ENCODE results near the gene LRRTM4.
"Not testable (repeated sequence)": the region's sequence is repeated elsewhere in the genome, so short reads cannot be mapped to it uniquely, and the experiment has no call there.

Gene LRRTM4

DNA sequence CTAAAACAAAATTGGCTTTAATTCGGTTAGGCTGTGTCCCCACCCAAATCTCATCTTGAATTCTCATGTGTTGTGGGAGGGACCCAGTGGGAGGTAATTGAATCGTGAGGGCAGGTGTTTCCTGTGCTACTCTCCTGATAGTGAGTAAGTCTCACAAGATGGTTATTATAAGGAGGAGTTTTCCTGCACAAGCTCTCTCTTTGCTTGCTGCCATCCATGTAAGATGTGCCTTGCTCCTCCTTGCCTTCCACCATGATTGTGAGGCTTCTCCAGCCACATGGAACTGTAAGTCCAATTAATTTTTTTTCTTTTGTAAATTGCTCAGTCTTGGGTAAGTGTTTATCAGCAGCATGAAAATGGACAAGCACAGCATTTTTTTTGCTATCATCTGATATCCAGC, 476.7 kb downstream of the LRRTM4 start:
- DNase-seq = not testable (repeated sequence)

DNA sequence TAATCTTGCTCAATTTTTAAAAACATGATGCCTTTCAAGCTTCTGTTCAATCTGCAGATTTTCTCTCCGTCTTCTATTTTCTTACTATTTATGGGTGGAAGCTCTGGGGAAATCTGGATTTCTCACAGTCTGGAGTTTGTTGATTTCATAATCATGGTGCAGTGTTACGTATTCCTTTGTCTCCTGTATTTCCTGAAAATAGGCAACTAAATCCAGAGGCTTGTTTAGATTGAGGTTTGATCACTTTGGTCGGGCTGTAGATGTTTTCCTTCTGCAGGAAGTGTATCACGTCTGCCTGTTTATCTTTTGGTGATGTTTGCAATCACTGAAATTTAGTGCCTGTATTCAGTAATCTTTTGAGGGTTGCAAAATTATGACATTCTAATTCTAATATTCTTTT, 487.7 kb downstream of the LRRTM4 start:
- DNase-seq = no peak

DNA sequence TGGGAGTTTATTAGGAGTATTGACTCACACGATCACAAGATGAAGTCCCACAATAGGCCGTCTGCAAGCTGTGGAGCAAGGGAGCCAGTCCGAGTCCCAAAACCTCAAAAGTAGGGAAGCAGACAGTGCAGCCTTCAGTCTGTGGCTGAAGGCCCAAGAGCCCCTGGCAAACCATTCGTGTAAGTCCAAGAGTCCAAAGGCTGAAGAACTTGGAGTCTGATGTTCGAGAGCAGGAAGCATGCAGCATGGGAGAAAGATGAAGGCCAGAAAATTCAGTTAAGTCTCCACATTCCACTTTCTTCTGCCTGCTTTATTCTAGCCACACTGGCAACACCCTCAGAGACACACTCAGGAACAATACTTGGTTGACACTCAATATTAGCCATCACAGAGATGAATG, 492.9 kb downstream of the LRRTM4 start:
- not testable (repeated sequence) for DNase-seq

DNA sequence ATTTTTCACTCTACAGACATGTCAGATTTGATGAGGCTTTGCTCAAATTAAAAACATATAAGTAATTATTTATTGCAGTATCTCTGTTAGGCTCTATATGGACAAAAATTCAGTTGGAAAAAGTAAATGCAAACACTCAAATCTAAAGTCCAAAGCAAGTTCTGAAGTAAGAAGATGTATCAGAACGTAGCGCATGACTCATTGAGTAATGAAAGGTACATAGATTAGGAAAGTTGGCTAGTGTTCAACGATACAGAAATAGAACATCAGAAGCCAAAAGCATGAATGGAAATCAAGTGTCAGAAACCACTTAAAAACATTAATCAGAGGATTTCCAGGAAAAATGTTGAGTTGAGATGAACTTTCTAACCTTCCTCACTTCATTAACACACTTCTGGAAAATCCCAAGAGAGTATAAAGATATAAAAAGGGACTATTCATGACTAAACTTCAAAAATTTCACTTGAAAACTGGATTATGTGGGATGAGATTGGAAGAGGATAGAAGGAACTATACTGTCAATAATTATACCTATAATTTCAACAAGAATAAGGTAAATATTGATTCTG, 494.1 kb downstream of the LRRTM4 start:
- DNase-seq = no peak

DNA sequence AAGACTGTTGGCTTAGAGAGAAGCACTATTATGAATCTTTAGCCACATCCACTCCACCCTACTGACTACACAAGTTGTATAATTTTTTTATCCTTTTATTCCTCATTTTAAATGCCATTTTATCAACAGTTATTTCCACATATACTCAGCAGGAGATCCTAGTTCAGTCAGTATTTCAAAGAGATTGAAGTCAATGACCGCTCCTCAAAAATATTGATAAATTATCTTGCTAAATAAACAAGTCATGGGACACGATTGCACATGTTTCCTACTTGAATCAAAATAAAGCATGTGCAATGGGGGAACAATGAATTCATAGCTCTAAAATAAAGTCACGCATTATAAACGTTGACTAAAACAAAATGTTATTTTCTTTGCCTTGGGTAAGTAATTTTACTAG, 496.5 kb downstream of the LRRTM4 start:
- DNase-seq = no peak

DNA sequence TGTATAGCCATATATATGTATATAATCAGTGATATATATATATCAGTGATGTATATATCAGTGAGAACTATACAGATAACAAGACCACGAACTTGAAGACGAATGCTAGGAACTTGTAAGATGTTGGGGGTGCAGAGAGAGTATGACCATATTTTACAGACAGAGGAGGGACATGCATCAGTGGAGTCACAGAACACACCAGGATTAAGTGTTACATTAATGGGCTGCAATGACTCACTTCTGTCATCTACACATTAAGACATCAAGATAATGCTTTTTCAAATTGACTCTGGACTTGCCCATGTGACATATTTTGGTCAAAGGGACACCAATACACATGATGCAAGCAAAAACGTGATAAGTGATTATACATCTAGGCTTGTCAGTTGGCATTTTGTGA, 501.0 kb downstream of the LRRTM4 start:
- no peak for DNase-seq

DNA sequence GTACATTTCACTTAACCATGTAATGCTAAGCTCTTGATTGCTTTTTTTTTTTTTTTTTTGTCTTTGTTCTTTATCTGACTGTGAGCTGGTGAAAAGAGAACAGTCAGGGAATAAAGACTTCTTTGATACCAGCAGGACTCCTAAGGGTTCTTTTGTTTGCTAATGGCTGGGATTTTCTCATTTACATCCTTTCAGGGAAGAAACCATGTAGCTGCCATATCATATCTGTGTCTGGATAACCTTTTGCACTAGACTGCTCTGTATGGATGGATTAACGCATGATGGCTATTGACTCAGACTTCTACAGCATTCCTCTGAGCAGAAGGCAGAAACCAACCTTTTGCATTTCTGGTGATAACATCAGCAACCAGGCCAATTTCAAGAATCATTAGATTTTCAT, 504.0 kb downstream of the LRRTM4 start:
- no peak for DNase-seq

DNA sequence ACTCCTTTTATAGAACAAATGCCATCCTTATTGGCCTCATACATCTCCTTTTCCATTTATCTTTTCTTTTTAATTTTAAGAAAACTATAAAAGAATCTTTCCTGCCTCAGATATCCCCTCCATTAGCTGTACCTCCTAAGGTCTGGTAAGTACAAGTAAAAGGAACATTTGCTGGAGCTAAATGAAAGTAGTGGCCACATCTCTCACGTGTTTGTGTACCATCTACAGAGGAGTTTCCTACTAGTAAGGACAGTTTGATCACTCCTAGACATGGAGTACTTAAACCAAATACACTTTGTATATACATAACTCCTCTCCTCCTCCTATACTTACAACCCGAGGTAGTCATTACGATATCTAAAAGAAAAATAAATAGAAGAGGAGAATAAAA, 504.8 kb downstream of the LRRTM4 start:
- no peak for DNase-seq

DNA sequence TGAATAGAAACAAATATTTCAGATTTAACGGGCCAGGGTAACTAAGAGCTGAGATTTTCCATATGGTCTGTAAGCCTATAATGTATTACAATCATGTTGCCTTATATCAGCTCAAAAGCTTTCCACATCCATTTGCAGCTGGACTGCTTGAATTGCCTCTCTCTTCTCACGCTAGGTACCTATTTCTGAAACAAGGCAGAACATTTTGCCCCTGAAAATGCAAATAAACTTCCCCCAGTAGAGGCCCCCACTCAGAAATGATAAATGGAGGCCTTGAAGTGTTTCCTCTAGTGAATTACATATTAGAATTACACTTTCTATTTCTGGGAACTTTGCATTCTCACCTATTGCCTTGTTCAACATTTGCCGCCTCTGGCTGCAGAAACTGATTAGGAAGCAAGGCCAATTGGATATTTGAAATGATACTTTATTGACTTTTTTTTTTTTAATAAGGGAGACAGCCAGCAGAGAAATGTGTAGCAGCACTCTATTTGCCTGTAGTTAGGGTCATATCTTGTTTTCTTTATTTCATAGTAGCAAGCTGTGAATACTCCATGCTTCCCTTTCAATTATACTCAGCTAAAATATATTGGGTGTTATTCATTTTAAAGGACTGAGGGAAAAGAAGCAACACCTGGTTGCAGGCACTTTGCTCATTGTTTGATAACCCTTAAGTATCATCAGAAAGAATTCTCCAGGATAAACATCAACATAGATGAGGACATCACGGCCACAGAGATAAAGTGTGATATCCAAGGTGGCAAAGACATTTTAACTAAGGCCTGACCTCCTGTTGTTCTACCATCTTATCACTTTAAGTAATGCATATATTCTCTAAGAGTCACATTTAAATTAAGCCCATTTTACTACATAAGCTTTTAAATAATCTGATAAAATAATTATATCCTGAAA, 505.5 kb downstream of the LRRTM4 start:
- DNase-seq = no peak

DNA sequence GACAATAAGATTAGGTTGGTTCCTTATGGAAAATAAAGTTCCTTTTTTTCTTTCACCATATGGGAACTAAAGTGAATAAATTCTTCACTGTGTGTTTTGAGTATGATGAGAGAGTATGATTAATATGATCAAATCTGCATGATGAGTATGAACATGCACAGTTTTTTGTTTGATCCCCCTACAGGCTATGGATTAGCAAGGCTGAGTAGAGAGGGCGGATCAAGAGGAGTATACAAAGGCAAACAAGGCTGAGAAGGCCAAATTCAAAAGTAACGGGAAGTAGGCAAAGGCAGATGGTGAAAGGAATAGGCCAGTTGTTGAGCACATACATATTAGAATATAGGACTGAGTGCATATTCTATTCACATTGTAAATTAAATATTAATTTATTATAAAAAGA, 508.2 kb downstream of the LRRTM4 start:
- DNase-seq = no peak

DNA sequence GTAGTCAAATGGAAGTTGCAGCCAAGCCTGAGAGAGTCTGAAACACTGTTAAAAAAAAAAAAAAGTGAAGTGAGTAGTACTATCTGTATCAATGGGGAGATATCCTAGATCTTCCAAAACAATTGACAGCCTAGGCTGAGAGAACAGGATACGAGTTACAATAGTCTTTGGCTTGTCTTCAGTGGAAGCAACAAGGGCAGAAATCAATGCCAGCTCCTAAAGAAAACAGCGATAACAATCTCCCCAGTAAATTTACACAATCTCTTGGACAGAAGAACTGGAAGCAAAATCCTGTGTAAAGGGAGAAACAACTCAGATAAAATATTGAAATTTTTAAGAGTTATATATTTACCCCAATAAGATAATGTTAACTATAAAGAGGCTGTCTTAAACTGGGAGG, 508.7 kb downstream of the LRRTM4 start:
- no peak for DNase-seq

DNA sequence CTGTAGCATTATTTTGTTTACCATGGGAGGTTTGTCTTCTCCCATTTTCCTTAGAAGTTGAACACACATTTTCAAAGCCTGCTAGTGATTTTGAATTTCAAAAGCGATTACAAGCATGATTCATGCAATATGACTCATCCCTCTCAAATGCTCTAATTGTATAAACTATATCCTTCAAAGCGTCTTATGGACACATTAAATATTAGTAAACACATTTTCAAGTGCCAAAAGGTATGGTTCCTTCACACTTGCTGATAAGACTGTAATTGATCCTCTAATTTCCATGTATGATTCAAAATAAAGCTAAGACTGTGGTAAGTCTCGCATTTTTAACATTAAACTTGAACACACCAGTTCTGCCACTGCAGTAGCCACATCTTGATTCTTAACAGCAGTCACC, 512.9 kb downstream of the LRRTM4 start:
- no peak for DNase-seq

DNA sequence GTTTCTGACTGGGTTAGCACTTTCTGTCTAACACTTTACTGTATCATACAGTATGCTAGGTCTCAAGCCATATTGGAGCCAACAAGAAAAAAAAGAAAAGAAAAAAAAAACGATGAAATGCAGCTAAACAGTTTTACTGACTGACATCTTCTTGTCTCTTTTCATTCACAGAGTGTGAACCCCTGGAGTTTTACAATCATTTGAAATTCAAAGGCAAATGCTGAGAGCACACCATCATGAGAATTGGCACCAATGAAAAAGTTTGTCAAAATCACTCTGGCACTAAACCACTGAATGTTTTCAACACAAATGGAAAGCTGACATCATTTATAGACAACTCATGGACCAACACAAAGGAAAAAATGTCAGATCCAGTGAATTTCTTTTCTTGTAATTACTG, 513.3 kb downstream of the LRRTM4 start:
- DNase-seq = no peak

DNA sequence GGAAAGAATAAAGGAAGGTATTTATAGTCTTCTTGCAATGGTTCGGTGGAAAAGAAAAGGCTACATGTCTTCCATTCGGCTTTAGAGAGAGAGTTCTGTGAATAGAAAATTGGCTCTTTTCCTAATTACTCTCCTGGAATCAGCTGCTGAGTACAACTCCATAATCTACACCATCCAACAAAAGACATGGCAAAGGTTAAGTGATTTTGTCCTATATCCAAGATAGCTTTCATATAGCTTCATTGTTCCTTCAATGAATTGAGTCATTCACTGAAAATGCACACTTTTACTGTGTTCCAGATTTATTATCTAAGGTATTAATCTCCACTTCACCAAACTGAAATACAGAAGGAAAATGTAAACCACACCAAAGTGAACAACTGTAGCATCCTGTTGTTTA, 514.5 kb downstream of the LRRTM4 start:
- DNase-seq = no peak

DNA sequence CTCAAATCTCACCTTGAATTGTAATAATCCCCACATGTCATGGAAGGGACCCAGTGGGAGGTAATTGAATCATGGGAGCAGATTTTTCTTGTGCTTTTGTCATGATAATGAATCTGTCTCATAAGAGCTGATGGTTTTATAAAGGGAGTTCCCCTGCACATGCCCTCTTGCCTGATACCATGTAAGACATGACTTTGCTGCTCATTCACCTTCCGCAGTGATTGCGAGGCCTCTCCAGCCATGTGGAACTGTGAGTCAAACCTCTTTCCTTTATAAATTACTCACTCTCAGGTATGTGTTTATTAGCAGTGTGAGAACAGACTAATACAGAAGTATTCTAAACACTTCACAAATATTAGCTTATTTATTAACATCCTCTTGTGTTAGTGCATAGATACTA, 516.7 kb downstream of the LRRTM4 start:
- no peak for DNase-seq

DNA sequence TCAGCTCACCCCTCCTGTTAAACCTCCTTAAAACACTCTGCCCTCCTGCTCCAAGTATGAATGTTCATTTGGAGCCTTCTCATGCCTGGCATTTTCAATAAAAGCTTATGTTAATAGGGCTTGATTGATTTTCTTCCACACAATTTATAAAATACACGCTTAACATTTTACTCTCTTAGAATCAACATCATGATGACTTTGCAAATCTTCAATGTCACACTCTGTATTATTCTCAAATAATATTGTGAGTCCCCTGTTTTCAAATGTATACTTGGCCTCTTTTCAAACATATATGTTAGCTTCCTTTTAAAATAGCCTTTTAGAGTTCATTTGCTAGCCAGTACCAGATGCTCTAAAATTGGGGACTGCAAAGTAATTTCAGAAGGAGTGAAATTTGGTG, 520.3 kb downstream of the LRRTM4 start:
- DNase-seq = no peak

DNA sequence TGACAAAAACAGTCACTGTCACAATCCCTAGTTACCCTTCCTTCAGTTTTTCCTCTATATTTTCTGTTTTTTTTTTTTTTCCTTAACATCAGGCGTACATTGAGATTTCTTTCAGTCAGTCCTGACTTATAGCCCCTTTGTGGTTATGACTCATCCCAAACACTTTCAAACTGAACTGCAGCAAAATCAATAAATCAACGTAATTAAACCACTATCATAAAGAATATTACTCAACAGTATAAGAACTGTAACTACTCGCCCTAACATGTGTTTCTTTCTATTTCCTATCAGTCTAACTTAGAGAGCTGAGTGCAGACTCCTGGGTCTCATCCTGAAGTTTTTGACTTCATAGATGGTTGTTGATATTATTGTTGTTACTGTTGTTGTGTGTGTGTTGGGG, 523.5 kb downstream of the LRRTM4 start:
- no peak for DNase-seq

DNA sequence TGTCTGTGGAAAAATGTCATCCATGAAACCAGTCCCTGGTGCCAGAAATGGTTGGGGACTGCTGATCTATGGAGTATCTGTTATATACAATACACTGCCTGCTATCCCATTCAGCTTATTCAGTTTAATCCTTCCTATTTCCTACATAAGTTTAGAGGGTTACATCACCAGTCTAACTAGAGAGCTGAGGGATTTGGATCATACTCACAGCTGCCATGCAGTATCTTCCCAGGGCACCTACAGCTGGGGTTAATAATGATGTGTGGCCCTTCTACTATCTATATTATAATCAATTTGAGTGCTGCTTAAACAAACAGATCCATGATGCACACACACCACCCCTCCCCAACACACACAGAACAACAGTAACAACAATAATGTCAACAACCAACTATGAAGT, 524.0 kb downstream of the LRRTM4 start:
- DNase-seq = no peak

DNA sequence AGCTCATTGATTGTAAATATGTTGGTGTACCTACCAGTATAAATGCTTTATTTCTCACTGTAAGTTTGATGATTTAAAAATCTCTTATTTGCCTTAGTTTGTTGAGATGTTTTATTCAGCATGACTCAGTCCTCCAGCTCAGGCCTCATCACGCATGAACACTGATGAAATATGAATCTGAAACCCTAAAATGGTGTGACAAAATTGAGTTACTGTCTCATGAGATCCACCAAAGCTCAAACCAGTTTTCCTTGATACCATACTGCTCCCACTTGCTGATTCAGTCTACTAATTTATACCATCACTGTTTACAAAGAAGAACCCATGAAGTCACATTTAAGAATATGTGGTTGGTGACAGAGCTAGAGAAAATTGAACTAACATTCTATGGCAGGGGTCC, 524.9 kb downstream of the LRRTM4 start:
- DNase-seq = no peak

DNA sequence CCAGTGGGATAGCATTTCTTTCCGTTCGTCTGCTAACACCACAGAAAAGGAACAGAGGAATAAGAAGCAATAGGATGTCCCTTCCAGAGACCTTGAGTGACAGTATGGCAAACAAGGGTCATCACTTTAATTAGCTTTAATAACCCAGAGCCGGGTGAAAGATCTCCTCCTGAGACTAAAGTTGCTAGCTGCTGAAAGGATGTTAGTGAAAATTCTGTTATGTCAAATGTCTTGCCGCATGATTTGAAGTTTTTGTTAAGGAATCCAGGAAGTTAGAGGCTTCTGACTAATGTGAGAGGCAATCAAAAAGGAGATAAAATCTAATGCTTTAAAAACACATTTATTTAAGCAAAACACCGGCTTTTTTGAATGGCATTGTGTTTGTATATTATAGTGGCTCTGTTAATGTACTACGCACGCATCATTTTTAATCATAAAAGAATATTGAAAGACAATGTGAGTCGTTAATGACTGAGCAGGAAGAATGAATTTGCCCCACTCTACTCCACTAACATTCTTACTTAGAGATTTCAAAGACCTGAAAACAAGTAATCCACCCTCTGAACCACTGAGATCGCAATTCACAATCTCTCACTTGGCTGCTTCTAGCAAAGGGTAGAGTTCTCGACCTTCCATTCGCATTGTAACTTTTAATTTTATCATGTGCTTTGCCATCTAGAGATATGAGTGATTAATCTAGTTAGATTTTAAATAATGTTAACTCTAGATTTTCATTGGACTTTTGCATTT, 536.6 kb downstream of the LRRTM4 start:
- no peak for DNase-seq

DNA sequence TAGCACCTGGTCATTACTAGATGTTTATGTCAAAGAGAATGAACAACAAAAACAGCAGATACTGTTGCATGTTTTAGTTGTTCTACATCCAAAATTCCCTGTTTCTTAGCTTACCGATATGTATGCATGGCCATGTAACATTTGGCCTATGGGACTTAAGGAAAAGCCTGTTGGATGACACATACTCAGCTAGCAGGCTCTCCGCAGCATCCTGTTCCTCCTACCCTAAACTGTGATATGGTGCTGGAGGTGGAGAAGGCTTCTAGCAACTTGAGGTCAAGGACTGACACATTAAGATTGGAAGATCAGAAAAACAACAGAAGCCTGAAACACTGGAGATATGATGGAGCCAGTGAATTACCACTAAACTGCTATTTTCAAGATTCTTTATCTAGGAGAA, 537.8 kb downstream of the LRRTM4 start:
- no peak for DNase-seq

DNA sequence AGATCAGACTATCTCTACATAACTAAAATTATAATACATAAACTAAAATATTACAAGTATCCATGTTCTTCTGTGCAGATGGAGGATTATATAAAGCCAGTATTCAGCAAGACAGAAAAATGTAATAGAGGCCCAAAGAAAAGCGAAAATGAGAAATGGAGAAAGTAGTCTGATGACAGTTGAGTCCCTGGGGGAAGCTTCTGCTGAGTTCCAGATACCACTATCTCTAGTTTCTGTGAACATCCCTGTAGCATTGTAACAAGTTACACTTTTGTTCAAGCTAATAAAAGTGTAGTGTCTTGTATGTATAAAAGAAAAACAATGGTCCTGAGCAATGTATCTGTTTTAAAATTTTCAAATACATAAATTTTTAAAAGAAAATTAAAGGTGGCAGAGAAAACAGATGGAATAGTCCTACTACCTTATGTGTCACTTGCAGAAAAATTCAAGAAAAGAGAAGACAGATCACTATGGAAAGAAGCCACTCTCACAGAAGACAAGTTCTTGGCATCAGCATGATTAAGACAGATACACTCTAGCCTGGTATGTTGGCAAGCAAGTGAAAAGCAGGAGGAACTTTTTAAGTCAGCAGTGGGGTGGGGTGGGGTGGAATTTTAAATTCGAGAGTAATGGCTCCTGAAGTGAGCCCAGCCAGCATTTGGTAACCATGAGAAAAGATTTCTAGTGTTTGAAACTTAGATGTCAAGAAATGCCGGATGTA, 541.9 kb downstream of the LRRTM4 start:
- no peak for DNase-seq
